GM18511 (cell line): Measurements from ENCODE around the gene AGXT2.
"Not testable (repeated sequence)": the region's sequence is repeated elsewhere in the genome, so short reads cannot be mapped to it uniquely, and the experiment has no call there.

ENCODE experiments used
- ATAC-seq: cut with Tn5 transposase; IDR thresholded peaks from one replicate; pipeline ENCODE4 v1.9.1; 2021; ENCODE audit warnings: mild to moderate bottlenecking, moderate library complexity; ENCODE audit not compliant: unreplicated experiment

The AGXT2 gene

GRCh38 chr5:35052838-35053237 lies 5.1 kb upstream of the AGXT2 start:
- ATAC-seq = no peak

- no peak for ATAC-seq
These were observed 2.9 kb upstream of the AGXT2 start for GRCh38 chr5:35050541-35051126.

- ATAC-seq = no peak
These were observed 1.2 kb upstream of the AGXT2 start for GRCh38 chr5:35048910-35049309.

- no peak for ATAC-seq
These were observed 975 bp downstream of the AGXT2 start for GRCh38 chr5:35046774-35047173.

- ATAC-seq = no peak
These were observed 2.5 kb downstream of the AGXT2 start for GRCh38 chr5:35045280-35045679.

GRCh38 chr5:35044649-35045048 lies 3.1 kb downstream of the AGXT2 start:
- ATAC-seq = no peak

- ATAC-seq = no peak
These were observed 5.0 kb downstream of the AGXT2 start for GRCh38 chr5:35042781-35043180.

- ATAC-seq = no peak
These were observed 6.5 kb downstream of the AGXT2 start for GRCh38 chr5:35041261-35041660.

- no peak for ATAC-seq
These were observed 8.9 kb downstream of the AGXT2 start for GRCh38 chr5:35038891-35039290.

GRCh38 chr5:35036536-35036935 lies 11.2 kb downstream of the AGXT2 start:
- no peak for ATAC-seq

- not testable (repeated sequence) for ATAC-seq
These were observed 11.8 kb downstream of the AGXT2 start for GRCh38 chr5:35035929-35036328.

- ATAC-seq = no peak
These were observed 12.5 kb downstream of the AGXT2 start for GRCh38 chr5:35035271-35035670.

- ATAC-seq = no peak
These were observed 15.4 kb downstream of the AGXT2 start for GRCh38 chr5:35032356-35032755.

- no peak for ATAC-seq
These were observed 16.5 kb downstream of the AGXT2 start for GRCh38 chr5:35031276-35031675.

- no peak for ATAC-seq
These were observed 17.2 kb downstream of the AGXT2 start for GRCh38 chr5:35030426-35031100.

- no peak for ATAC-seq
These were observed 18.4 kb downstream of the AGXT2 start for GRCh38 chr5:35029333-35029732.

- no peak for ATAC-seq
These were observed 20.8 kb downstream of the AGXT2 start for GRCh38 chr5:35026941-35027340.

- no peak for ATAC-seq
These were observed 21.4 kb downstream of the AGXT2 start for GRCh38 chr5:35026280-35026840.

- ATAC-seq = no peak
These were observed 22.7 kb downstream of the AGXT2 start for GRCh38 chr5:35024911-35025510.

GRCh38 chr5:35023391-35024178 lies 24.2 kb downstream of the AGXT2 start:
- ATAC-seq = no peak
